HL-60/S4 treated with retinoic acid at 250 ng/mL for 4 days and 3 days (cell line): Measurements from ENCODE around the gene TSPAN18.

Experiments
- in situ Hi-C: fragments of 300-500 bp; cut with MboI; formaldehyde crosslinking; loops from 2 replicates; pipeline ENCODE4 v1.7.0; 2022; ENCODE audit warnings: low sequenced_read_pairs

Gene TSPAN18

DNA sequence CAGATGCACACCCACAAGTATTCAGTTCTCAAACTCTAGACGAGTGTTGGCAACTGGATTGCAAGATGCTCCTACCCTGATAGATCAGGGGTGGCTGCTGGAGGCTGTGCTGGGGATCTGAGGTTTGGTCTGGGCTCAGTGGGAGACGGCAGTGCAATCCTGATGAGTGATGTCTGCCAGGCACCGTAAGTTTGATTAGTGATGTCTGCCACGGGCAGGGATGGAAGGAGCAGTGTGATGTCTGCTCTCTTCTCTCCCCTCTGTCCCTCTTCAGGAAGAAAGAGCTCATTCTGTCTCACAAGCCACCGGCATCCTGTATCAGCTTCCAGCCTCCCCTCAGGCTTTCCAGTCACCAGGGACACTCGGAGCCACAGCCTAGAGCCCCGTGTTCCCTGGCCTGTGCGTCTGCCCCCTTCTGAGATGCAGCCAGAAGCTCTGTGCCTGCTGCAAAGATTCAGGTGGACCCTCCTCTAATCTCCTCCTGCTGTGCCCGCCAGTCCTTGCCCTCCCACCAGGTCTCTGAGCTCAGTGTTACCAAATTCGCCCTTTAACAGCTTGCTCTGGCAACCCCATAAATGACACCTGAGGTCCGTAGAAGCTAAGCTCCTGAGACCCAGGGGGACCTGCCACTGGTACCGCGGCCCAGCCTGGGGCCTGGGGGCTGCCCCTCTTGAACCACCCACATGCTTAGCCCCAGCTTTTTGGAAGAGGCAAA is 204.0 kb downstream of the TSPAN18 start:
- in situ Hi-C loops: loop anchor here (25.0 kb wide), 2 partner anchors 407 to 857 kb away; no protein-coding TSS in a partner anchor

DNA sequence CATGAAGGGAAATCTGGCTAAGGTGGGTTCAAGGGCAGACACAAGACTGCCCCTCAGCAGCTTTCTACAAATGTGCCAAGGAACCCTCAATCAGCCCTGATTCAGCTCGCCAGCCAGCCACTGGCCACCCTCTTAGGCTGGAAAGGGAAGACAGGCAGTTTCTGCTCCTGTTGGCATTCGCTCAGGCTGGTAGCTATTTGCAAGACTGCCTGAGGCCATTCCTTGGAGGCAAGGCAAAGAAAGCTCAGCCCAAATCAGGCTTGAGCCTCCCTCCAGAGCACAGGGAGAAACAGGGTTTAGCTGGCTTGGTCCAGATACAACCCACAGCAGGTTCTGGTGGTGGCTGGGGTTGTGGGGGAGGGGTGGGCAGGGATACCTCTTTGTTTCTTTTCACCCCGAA is 204.7 kb downstream of the TSPAN18 start:
- in situ Hi-C loops: loop anchor here (25.0 kb wide), 2 partner anchors 406 to 856 kb away; no protein-coding TSS in a partner anchor

DNA sequence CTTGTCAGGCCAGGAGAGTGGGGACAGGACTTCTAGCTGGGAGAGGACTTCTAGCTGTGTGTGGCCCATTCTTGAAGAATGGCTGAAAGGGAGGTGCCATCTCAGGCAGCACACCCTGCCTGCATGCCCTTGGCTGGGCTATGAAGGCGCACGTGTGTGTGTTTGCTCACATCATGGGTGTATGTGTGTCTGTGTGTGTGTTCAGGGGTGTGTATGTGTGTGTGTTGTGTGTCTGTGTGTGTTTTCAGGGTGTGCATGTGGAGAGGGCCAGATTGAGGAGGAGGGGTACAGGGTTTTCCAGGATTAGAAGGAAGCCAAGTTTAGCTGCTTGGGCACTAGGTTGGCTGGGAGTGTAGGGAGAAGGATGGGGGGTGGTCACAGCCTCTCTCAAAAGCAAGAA is 207.3 kb downstream of the TSPAN18 start:
- in situ Hi-C loops: loop anchor here (25.0 kb wide), 2 partner anchors 403 to 853 kb away; no protein-coding TSS in a partner anchor

GRCh38 chr11:44934735-44935250 is 208.0 kb downstream of the TSPAN18 start:
- in situ Hi-C loops: loop anchor here (5.0 to 25.0 kb wide), 3 partner anchors 168 to 853 kb away; no protein-coding TSS in a partner anchor

- in situ Hi-C loops: loop anchor here (5.0 to 25.0 kb wide), 3 partner anchors 166 to 851 kb away; no protein-coding TSS in a partner anchor
Observed at GRCh38 chr11:44936525-44936924, 209.8 kb downstream of the TSPAN18 start.

DNA sequence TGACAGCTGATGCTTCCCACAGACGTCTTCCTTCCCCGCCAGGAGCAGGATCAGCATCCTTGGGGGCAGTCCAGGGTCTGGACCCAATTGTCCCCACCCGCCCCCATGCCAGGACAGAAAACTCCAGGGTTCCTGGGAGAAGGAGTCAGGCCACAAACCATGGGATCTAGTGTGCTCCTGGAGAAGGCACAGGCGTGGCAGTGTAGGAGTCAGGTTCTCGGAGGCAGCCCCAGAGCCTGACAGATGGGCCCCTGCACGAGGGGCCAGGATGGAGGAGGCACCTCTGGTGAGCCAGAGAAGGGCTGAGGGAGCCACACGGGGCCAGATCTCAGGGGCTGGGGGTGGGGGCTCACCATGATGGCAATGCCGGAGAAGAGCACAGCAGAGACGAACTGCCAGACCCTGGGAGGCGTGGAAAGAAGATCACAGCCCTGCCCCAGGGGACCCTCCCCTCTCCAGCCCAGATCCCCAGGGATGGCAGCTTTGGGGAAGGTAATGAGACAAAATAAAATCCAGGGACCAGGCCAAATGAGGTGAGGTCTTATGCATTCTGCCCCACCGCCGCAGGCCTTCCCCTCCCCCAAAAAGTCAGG is 210.3 kb downstream of the TSPAN18 start:
- in situ Hi-C loops: loop anchor here (5.0 to 25.0 kb wide), 3 partner anchors 165 to 850 kb away; no protein-coding TSS in a partner anchor

DNA sequence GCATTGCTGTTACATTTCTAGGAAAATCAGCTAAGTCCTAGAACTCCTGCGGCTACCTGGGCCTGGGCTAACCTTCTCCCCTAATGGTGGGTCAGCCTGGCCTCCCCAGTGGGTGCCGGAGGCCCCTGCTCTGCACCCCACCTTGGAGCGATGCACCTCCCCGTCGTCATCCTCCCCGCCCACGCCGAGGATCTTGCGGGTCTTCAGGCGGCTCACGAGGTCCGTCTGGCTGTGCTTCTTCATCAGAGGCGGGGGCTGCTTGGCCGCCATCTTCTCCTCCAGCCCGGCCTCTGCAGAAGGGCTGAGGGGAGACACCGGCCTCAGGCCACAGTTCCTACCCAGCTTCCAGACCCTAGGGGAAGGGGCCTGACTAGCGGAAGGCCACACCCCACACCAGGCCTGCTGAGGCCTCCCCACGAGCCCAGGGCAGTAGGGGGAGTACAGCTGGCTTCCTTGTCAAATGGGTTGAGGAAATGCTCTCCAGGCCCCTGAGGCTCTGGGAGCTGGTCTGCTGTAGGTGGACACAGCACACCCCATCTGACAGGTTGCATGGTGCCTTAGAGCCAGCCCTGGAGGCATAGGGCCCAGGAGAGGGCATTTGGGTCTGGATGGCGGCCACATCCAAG is 211.4 kb downstream of the TSPAN18 start:
- in situ Hi-C loops: loop anchor here (5.0 to 25.0 kb wide), 3 partner anchors 164 to 849 kb away; no protein-coding TSS in a partner anchor

- in situ Hi-C loops: loop anchor here (5.0 to 25.0 kb wide), 3 partner anchors 162 to 847 kb away; no protein-coding TSS in a partner anchor
Observed at GRCh38 chr11:44939673-44940395, 213.1 kb downstream of the TSPAN18 start.

GRCh38 chr11:44940404-44940803 is 213.6 kb downstream of the TSPAN18 start:
- in situ Hi-C loops: loop anchor here (25.0 kb wide), 2 partner anchors 397 to 847 kb away; no protein-coding TSS in a partner anchor

DNA sequence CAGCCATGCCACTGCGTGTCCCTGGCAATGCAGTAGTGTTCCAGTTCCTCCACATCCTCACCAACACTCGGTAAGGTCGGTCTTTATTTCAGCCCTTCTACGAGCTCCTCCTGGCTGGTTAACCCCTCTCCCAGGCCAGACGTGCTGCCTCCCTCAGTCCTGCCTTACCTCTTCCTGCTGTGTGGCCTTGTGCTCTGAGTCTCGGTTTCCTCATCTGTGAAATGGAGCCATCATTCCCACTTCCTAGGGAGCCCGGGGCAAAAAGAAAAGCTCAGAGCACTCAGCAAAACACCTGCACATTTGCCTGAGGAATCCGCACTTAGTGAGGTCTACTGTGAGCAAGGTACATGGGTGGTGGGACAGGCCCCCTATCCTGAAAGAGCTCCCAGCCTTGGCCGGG is 214.1 kb downstream of the TSPAN18 start:
- in situ Hi-C loops: loop anchor here (25.0 kb wide), 2 partner anchors 396 to 846 kb away; no protein-coding TSS in a partner anchor

- in situ Hi-C loops: loop anchor here (25.0 kb wide), 2 partner anchors 396 to 846 kb away; no protein-coding TSS in a partner anchor
Observed at GRCh38 chr11:44941259-44942021, 214.7 kb downstream of the TSPAN18 start.

DNA sequence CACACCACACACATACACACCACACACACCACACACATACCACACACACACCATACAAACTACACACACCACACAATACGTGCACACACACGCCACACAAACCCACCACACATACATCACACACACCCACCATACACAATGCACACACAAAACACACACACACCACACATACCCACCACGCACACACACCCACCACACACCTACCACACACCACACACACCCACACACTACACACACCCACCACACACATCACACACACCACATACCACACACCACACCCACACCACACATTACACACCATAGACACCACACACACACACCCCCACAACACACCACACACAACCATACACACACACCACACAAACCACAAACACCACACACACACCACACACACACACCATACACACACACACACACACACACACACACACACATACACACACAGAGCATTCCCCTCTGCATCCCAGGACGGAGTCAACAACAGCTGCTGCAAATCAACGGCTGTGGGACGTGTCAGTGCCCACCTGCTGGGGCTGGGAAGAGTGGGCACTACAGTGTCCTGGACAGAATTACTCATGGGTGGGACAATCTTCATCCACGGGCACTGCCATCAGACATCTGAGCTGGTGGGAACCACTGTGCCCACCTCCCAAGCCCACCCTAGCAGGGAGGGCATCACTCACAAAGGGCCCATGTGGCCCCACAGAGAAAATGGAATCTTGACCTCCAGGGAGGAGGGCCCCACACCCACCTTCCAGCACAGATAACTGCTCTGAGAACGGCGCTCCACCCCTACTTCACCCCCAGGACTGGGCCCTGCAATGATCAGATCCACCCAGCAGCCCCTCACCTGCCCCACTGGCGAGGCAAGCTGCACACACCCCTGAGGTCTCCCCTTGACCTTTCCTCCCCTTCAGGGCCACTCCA is 215.5 kb downstream of the TSPAN18 start:
- in situ Hi-C loops: loop anchor here (25.0 kb wide), 2 partner anchors 395 to 845 kb away; no protein-coding TSS in a partner anchor

- in situ Hi-C loops: loop anchor here (25.0 kb wide), 2 partner anchors 394 to 844 kb away; no protein-coding TSS in a partner anchor
Observed at GRCh38 chr11:44943118-44943517, 216.4 kb downstream of the TSPAN18 start.

GRCh38 chr11:44943696-44944095 is 216.9 kb downstream of the TSPAN18 start:
- in situ Hi-C loops: loop anchor here (25.0 kb wide), 2 partner anchors 394 to 844 kb away; no protein-coding TSS in a partner anchor

GRCh38 chr11:44944181-44944852 is 217.6 kb downstream of the TSPAN18 start:
- in situ Hi-C loops: loop anchor here (25.0 kb wide), 2 partner anchors 393 to 843 kb away; no protein-coding TSS in a partner anchor

GRCh38 chr11:44944853-44945235 is 218.1 kb downstream of the TSPAN18 start:
- in situ Hi-C loops: loop anchor here (25.0 kb wide), 2 partner anchors 392 to 842 kb away; no protein-coding TSS in a partner anchor

- in situ Hi-C loops: loop anchor here (25.0 kb wide), 2 partner anchors 392 to 842 kb away; no protein-coding TSS in a partner anchor
Observed at GRCh38 chr11:44945666-44946065, 218.9 kb downstream of the TSPAN18 start.
